ENCODE results near the gene DYNC1LI2.
"Not testable (repeated sequence)": the region's sequence is repeated elsewhere in the genome, so short reads cannot be mapped to it uniquely, and the experiment has no call there.

DYNC1LI2 gene

GRCh38 chr16:66751303-66751991, at the start of gene DYNC1LI2:
DYNC1LI2 (minus strand) TSS chr16:66751609; CDS start chr16:66751591, 18 bp downstream.
- peaks cover 40% of the 10 kb centered on the region for H3K79me2 ChIP-seq (ENCODE audit: low read length)
- TF ChIP-seq, protein P1, sequence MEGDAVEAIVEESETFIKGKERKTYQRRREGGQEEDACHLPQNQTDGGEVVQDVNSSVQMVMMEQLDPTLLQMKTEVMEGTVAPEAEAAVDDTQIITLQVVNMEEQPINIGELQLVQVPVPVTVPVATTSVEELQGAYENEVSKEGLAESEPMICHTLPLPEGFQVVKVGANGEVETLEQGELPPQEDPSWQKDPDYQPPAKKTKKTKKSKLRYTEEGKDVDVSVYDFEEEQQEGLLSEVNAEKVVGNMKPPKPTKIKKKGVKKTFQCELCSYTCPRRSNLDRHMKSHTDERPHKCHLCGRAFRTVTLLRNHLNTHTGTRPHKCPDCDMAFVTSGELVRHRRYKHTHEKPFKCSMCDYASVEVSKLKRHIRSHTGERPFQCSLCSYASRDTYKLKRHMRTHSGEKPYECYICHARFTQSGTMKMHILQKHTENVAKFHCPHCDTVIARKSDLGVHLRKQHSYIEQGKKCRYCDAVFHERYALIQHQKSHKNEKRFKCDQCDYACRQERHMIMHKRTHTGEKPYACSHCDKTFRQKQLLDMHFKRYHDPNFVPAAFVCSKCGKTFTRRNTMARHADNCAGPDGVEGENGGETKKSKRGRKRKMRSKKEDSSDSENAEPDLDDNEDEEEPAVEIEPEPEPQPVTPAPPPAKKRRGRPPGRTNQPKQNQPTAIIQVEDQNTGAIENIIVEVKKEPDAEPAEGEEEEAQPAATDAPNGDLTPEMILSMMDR (IDR thresholded peaks at IDR 0.05; ENCODE audit: low read depth, low read length): peak; percentile 54
- TF ChIP-seq EZH2phosphoT487 (IDR thresholded peaks at IDR 0.05; ENCODE audit: low read depth): no peak
- H3K4me1 ChIP-seq (ENCODE audit: low read length): peaks cover 21% of the 10 kb centered on the region
- H3K9me3 ChIP-seq (ENCODE audit: insufficient read depth, low read length): no peaks in the 10 kb centered on the region
- peaks cover 8% of the 10 kb centered on the region for H4K20me1 ChIP-seq (ENCODE audit: insufficient read depth, low read length)
- peak within 1 kb of the TSS; percentile 92 for H3K9ac ChIP-seq (ENCODE audit: low read length)
- H3K36me3 ChIP-seq (replicated peaks; ENCODE audit: low read depth, low read length): peaks cover 11% of the 10 kb centered on the region
- peak within 1 kb of the TSS; percentile 97 for H2AFZ ChIP-seq (ENCODE audit: low read depth, low read length)
- no peaks in the 10 kb centered on the region for H3K27me3 ChIP-seq (ENCODE audit: low read depth, low read length)
- peak within 1 kb of the TSS; percentile 100 for H3K4me2 ChIP-seq (ENCODE audit: low read length)
- H3K27ac ChIP-seq (ENCODE audit: low read length): peak within 1 kb of the TSS; percentile 56
- H3K4me3 ChIP-seq (ENCODE audit: low read length): peak within 1 kb of the TSS; percentile 99

- H3K4me2 ChIP-seq (ENCODE audit: low read length): no peak overlapping the region
- no peaks in the 10 kb centered on the region for H3K27me3 ChIP-seq (ENCODE audit: low read depth, low read length)
- no peak overlapping the region for H3K4me3 ChIP-seq (ENCODE audit: low read length)
- H3K4me1 ChIP-seq (ENCODE audit: low read length): no peaks in the 10 kb centered on the region
- TF ChIP-seq, protein P1 (IDR thresholded peaks at IDR 0.05; ENCODE audit: low read depth, low read length): no peak
- TF ChIP-seq EZH2phosphoT487 (IDR thresholded peaks at IDR 0.05; ENCODE audit: low read depth): no peak
- H3K79me2 ChIP-seq (ENCODE audit: low read length): no peaks in the 10 kb centered on the region
- H2AFZ ChIP-seq (ENCODE audit: low read depth, low read length): no peak overlapping the region
- peaks cover 25% of the 10 kb centered on the region for H3K36me3 ChIP-seq (replicated peaks; ENCODE audit: low read depth, low read length)
- no peak overlapping the region for H3K27ac ChIP-seq (ENCODE audit: low read length)
- no peaks in the 10 kb centered on the region for H4K20me1 ChIP-seq (ENCODE audit: insufficient read depth, low read length)
- no peaks in the 10 kb centered on the region for H3K9me3 ChIP-seq (ENCODE audit: insufficient read depth, low read length)
- H3K9ac ChIP-seq (ENCODE audit: low read length): no peak overlapping the region
Observed at GRCh38 chr16:66800856-66801255, 49.4 kb upstream of the DYNC1LI2 start.

- H3K79me2 ChIP-seq (ENCODE audit: low read length): no peaks in the 10 kb centered on the region
- H3K9ac ChIP-seq (ENCODE audit: low read length): no peak overlapping the region
- H3K27ac ChIP-seq (ENCODE audit: low read length): no peak overlapping the region
- H3K4me1 ChIP-seq (ENCODE audit: low read length): no peaks in the 10 kb centered on the region
- H2AFZ ChIP-seq (ENCODE audit: low read depth, low read length): no peak overlapping the region
- no peaks in the 10 kb centered on the region for H3K27me3 ChIP-seq (ENCODE audit: low read depth, low read length)
- peaks cover 3% of the 10 kb centered on the region for H3K36me3 ChIP-seq (replicated peaks; ENCODE audit: low read depth, low read length)
- TF ChIP-seq, protein P1 (IDR thresholded peaks at IDR 0.05; ENCODE audit: low read depth, low read length): no peak
- TF ChIP-seq EZH2phosphoT487 (IDR thresholded peaks at IDR 0.05; ENCODE audit: low read depth): no peak
- H4K20me1 ChIP-seq (ENCODE audit: insufficient read depth, low read length): no peaks in the 10 kb centered on the region
- H3K4me3 ChIP-seq (ENCODE audit: low read length): no peak overlapping the region
- no peaks in the 10 kb centered on the region for H3K9me3 ChIP-seq (ENCODE audit: insufficient read depth, low read length)
- no peak overlapping the region for H3K4me2 ChIP-seq (ENCODE audit: low read length)
Observed at GRCh38 chr16:66798161-66798560, 46.8 kb upstream of the DYNC1LI2 start.

DNA sequence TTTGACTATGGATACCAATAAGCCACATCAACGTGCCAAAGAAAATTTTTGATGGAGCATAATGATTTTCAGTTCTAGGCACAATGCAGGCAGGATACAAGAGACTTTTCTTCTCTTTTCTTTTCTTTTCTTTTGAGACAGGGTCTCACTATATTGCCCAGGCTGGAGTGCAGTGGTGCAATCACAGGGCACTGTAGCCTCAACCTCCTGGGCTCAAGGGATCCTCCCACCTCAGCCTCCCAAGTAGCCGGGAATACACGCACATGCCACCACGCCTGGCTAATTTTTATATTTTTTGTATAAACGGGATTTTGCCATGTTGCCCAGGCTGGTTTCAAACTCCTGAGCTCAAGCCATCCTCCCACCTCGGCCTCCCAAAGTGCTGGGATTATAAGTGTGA, 42.6 kb upstream of the DYNC1LI2 start:
- not testable (repeated sequence) for H3K4me1 ChIP-seq (ENCODE audit: low read length); H3K4me2 ChIP-seq (ENCODE audit: low read length); H3K9me3 ChIP-seq (ENCODE audit: insufficient read depth, low read length); H3K9ac ChIP-seq (ENCODE audit: low read length); H3K79me2 ChIP-seq (ENCODE audit: low read length); H3K4me3 ChIP-seq (ENCODE audit: low read length); H3K27me3 ChIP-seq (ENCODE audit: low read depth, low read length); H3K27ac ChIP-seq (ENCODE audit: low read length); H3K36me3 ChIP-seq (replicated peaks; ENCODE audit: low read depth, low read length); H4K20me1 ChIP-seq (ENCODE audit: insufficient read depth, low read length); H2AFZ ChIP-seq (ENCODE audit: low read depth, low read length)
